Fibroblast of lung (primary cell): Measurements from ENCODE around the gene LDLRAD4.

Source experiments
- CTCF ChIP-seq, 2 donors: IDR thresholded peaks in 1 of 2; conservative IDR thresholded peaks in 1 of 2; 1 replicate in 1 of 2; 2 replicates in 1 of 2; pipeline ENCODE4 v1.5.1; 2011 to 2012; ENCODE audit warnings: low read length in 2 of 2, control low read depth in 1 of 2, inconsistent platforms in 1 of 2, low read depth in 1 of 2, mild to moderate bottlenecking in 1 of 2
- EZH2 ChIP-seq: IDR thresholded peaks from 2 replicates; pipeline ENCODE4 v1.5.1; 2012; ENCODE audit warnings: low read length, control low read depth, mild to moderate bottlenecking; ENCODE audit errors: missing control alignments

GRCh38 chr18:13313006-13313686, 94.6 kb downstream of the LDLRAD4 start:
- TF ChIP-seq CTCF (conservative IDR thresholded peaks at IDR 0.05 in 1 of 2, IDR thresholded peaks at IDR 0.05 in 1 of 2; ENCODE audit: low read depth in 1 of 2, low read length in 2 of 2): no peak
- TF ChIP-seq EZH2: no peak
